Measurements from ENCODE around the gene NTMT1. TPM values are rescaled to one million over a fixed set of nuclear protein-coding genes. Genes with fewer than 3 reads are reported as not detected.

NTMT1 gene
- total RNA-seq, 2 donors from 2014 or later: 39.6 to 49.1 TPM

DNA sequence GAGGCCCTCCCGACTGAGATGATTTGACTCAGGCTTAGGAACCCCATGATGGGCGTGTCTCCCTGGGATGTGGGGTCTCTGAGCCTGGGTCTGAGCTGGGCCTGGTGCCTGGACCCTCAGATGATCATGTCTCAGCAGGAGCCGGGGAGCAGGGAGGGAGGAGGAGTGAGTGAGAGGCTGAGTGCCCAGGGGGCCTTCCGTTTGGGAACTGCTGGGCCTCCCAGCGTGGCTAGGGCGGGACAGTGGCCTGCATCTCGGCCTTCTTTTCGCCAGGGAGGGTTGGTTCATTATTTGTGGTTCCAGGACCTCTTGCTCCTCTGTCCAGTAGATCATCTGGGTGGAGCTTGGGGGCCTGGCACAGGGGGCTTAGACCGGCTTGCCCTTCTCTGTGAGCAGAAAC lies 45.1 kb downstream of the NTMT1 start:
- no peak overlapping the region for H3K27ac ChIP-seq (ENCODE audit: low read depth, low read length)
- H3K36me3 Mint-ChIP-seq (ENCODE audit: low read depth): no peaks in the 10 kb centered on the region
- no peaks in the 10 kb centered on the region for H3K9me3 Mint-ChIP-seq
- 82 to 100% methylated on average over 2 to 9 of the region's 9 CpGs for WGBS, 2 experiments (ENCODE audit: insufficient coverage in 1 of 2, insufficient read length in 1 of 2)
- TF ChIP-seq, protein P1, sequence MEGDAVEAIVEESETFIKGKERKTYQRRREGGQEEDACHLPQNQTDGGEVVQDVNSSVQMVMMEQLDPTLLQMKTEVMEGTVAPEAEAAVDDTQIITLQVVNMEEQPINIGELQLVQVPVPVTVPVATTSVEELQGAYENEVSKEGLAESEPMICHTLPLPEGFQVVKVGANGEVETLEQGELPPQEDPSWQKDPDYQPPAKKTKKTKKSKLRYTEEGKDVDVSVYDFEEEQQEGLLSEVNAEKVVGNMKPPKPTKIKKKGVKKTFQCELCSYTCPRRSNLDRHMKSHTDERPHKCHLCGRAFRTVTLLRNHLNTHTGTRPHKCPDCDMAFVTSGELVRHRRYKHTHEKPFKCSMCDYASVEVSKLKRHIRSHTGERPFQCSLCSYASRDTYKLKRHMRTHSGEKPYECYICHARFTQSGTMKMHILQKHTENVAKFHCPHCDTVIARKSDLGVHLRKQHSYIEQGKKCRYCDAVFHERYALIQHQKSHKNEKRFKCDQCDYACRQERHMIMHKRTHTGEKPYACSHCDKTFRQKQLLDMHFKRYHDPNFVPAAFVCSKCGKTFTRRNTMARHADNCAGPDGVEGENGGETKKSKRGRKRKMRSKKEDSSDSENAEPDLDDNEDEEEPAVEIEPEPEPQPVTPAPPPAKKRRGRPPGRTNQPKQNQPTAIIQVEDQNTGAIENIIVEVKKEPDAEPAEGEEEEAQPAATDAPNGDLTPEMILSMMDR (conservative IDR thresholded peaks at IDR 0.05): no peak
- H3K36me3 ChIP-seq (ENCODE audit: control insufficient read depth, insufficient read depth, low read length): no peaks in the 10 kb centered on the region
- DNase-seq: no peak
- H3K27me3 ChIP-seq (ENCODE audit: control insufficient read depth, insufficient read depth, low read length, poor library complexity, severe bottlenecking): peaks cover 12% of the 10 kb centered on the region
- H3K9me3 ChIP-seq (ENCODE audit: control insufficient read depth, low read length): no peaks in the 10 kb centered on the region
- H3K27me3 Mint-ChIP-seq (ENCODE audit: insufficient read depth): peaks cover 13% of the 10 kb centered on the region
- H3K27ac Mint-ChIP-seq: no peak overlapping the region
- no peaks in the 10 kb centered on the region for H3K4me1 ChIP-seq (ENCODE audit: control insufficient read depth, insufficient read depth, low read length)
- peaks cover 4% of the 10 kb centered on the region for H3K4me1 Mint-ChIP-seq
- H3K4me3 ChIP-seq (ENCODE audit: low read length): no peak overlapping the region
- H3K9ac ChIP-seq (ENCODE audit: extremely low read depth, low read length, poor library complexity, severe bottlenecking): no peak overlapping the region
- H3K4me3 Mint-ChIP-seq: no peak overlapping the region

DNA sequence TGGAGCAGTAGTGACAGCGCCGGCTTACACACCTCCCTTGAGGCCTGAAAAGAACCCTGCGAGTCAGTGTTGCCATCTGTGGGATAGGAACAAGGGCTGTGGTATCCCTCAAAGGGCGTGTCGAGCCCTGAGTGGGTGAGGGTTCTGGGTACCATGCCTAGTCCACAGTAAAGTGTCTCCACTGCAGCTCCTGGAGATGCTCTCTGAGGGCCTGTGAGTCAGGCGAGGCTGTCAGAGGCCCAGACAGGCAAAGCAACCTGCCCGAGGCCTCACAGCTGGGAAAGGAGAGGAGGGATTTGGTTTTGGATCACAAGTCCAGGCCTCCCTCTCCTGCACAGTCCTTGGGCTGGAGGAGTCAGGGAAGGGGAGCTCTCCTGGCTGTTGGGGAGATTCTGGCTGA lies 45.6 kb downstream of the NTMT1 start:
- Histone ChIP-seq H3K9ac (ENCODE audit: extremely low read depth, low read length, poor library complexity, severe bottlenecking) (no peak overlapping the region), H3K27ac (ENCODE audit: low read depth, low read length) (no peak overlapping the region), H3K36me3 (ENCODE audit: control insufficient read depth, insufficient read depth, low read length) (no peaks in the 10 kb centered on the region), H3K4me3 (ENCODE audit: low read length) (no peak overlapping the region), H3K27me3 (ENCODE audit: control insufficient read depth, insufficient read depth, low read length, poor library complexity, severe bottlenecking) (peaks cover 9% of the 10 kb centered on the region), H3K9me3 (ENCODE audit: control insufficient read depth, low read length) (no peaks in the 10 kb centered on the region), H3K4me1 (ENCODE audit: control insufficient read depth, insufficient read depth, low read length) (no peaks in the 10 kb centered on the region)
- Mint-ChIP-seq H3K36me3 (ENCODE audit: low read depth) (no peaks in the 10 kb centered on the region), H3K9me3 (no peaks in the 10 kb centered on the region), H3K27me3 (ENCODE audit: insufficient read depth) (peaks cover 12% of the 10 kb centered on the region), H3K4me3 (no peak overlapping the region), H3K27ac (no peak overlapping the region), H3K4me1 (peaks cover 4% of the 10 kb centered on the region)
- TF ChIP-seq, protein P1 (conservative IDR thresholded peaks at IDR 0.05): no peak
- DNase-seq: no peak
- 92 to 96% methylated on average over 5 to 7 of the region's 7 CpGs for WGBS, 2 experiments (ENCODE audit: insufficient coverage in 1 of 2, insufficient read length in 1 of 2)

DNA sequence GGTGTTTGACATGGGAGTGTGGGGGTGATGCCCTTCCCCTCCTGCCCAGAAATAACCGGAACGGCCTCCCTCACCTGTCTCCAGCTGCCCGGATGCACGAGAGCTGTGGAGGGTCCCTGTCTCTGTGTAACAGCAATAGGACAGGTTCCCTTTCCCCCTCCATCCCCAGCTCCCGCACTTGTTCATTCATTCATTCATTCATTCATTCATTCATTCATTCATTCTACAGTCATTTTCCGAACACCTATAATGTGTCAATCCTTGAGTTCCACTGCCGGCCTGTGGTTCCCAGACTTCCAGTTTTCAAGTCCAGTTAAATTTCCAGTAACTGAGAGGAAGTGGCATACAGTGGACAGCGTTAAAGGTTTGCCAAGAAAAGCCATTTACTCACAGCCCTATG lies 46.7 kb downstream of the NTMT1 start:
- Histone ChIP-seq H3K4me1 (ENCODE audit: control insufficient read depth, insufficient read depth, low read length) (no peaks in the 10 kb centered on the region), H3K4me3 (ENCODE audit: low read length) (no peak overlapping the region), H3K36me3 (ENCODE audit: control insufficient read depth, insufficient read depth, low read length) (no peaks in the 10 kb centered on the region), H3K27ac (ENCODE audit: low read depth, low read length) (no peak overlapping the region), H3K9ac (ENCODE audit: extremely low read depth, low read length, poor library complexity, severe bottlenecking) (no peak overlapping the region), H3K27me3 (ENCODE audit: control insufficient read depth, insufficient read depth, low read length, poor library complexity, severe bottlenecking) (peaks cover under 1% of the 10 kb centered on the region), H3K9me3 (ENCODE audit: control insufficient read depth, low read length) (no peaks in the 10 kb centered on the region)
- Mint-ChIP-seq H3K9me3 (no peaks in the 10 kb centered on the region), H3K27me3 (ENCODE audit: insufficient read depth) (peaks cover 4% of the 10 kb centered on the region), H3K4me3 (no peak overlapping the region), H3K27ac (no peak overlapping the region), H3K36me3 (ENCODE audit: low read depth) (no peaks in the 10 kb centered on the region), H3K4me1 (peaks cover 4% of the 10 kb centered on the region)
- WGBS, 2 experiments (ENCODE audit: insufficient coverage in 1 of 2, insufficient read length in 1 of 2): 91 to 95% methylated on average over 6 to 8 of the region's 8 CpGs
- no peak for DNase-seq
- TF ChIP-seq, protein P1 (conservative IDR thresholded peaks at IDR 0.05): no peak
